Activated CD8-positive, alpha-beta memory T cell treated with anti-CD3 and anti-CD28 coated beads, Interleukin-2, amount 50 U/mL, for 1 hour (primary cell): ENCODE data around the gene NHLRC4.

Source experiments
- DNase-seq: peaks from one replicate; pipeline ENCODE4 v3.0.0-alpha.2; 2020; ENCODE audit errors: extremely low read depth

NHLRC4 gene

GRCh38 chr16:553601-554296 is 13.1 kb upstream of the NHLRC4 start:
- DNase-seq: no peak

- no peak for DNase-seq
Measured at GRCh38 chr16:554297-554621, 12.5 kb upstream of the NHLRC4 start.

- DNase-seq: no peak
Measured at GRCh38 chr16:554640-555365, 12.0 kb upstream of the NHLRC4 start.

- DNase-seq: no peak
Measured at GRCh38 chr16:555528-556473, 11.0 kb upstream of the NHLRC4 start.

- DNase-seq: no peak
Measured at GRCh38 chr16:556474-557173, 10.2 kb upstream of the NHLRC4 start.

DNA sequence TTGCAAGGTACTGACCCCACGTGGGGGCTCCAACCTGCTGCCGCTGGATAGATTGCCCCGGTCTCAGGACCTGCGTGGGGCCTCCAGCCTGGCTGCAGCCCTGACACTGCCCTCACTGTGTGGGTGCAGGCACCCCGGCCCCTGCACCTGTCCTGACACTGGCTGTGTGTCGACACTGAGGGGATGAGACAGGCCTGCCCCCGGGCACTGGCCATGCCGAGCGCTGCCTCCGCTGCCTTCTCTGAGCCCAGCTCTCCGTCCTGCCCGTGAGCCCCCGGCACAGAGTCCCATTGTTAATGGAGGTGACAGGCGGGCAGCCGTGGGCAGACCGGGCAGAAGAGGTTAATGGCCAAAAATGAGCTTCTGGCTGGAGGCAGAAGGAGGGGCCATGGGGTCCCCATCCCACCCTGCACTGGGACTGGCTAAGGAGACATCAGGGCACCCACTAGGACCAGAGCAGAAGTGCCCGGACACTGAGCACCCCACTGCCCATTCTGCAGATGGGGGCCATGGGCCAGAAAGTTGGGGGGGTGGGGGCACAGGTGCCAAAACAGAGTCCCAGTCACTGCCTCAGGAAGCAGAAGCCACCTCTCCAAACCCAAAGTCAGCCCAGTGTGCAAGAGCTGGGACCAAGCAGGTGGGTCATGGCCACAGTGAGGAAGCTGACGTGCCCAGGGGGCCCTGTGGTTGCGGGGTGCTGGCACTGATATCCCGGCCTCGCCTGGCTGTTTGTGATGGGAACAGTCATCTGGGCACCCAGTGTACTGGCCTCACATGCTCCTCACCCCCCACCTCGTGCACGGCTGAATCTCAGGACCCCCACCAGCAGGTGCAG is 9.1 kb upstream of the NHLRC4 start:
- DNase-seq: no peak

DNA sequence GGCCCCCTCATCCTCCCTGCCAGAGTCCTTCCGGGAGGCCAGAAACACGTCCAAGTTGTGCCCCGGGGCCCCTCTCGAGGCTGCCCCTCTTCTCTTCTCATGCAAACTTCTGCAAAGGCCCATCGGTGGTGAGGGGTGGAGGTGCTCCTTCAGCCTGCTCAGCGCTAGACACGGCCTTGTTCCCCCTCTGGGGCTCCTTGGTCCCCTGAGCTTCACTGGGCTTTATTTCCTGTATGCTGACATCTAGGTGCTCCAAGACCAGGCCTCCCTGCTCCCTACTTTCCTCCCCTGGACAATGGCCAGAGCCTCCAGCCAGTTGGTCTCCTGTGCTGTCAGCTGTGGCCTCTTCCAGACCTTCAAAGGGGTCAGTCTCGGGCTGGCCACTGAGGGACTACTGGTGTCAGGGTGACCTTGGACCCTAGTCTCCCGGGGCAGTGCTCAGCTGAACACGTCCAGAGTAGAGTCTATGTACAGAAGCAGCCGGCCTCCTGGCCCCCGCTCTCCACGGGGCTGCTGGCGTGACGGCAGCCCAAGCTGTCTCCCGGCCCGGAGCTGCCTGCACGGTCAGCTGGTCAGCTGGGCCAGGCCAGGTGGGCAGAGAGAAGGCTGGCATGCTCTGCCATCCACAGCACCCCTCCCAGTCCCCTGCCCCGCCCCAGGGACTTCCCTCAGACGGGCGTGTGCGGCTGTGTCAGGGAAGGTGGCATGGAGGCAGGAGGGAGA is 8.3 kb upstream of the NHLRC4 start:
- no peak for DNase-seq

GRCh38 chr16:559021-559380 is 7.8 kb upstream of the NHLRC4 start:
- DNase-seq: no peak

- no peak for DNase-seq
Measured at GRCh38 chr16:559411-560203, 7.2 kb upstream of the NHLRC4 start.

DNA sequence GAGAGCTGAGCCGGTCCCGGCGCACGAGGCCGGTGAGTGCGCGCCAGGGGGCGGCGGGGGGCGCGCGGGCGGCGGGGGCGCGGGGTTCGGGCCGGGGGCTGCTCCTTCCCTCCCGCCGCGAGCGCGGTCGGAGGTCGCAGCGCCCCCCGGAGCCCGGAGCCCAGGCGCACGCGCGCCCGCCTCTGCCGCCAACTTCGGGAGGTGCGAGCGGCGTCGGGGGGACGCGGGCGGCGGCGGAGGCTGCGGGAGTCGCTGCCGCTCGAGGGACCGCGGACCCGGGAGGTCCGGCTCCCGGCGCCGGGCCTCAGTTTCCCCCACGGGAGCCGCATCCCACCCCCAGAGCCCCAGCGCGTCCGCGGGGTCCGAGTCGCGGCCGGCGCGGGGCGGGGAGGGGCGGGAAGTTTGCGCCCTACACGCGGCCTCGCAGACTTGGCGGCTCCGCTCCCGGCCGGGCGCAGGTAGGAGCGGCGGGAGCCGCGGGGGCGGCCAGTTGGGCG is 6.6 kb upstream of the NHLRC4 start, which contains the start of gene PRR35:
TSS of gene PRR35 (plus strand) at position 191 of the 497 bp plus-strand sequence. CDS start 2,901 bp downstream, outside the sequence.
- no peak for DNase-seq

GRCh38 chr16:560701-561412 is 5.9 kb upstream of the NHLRC4 start:
- DNase-seq: no peak

DNA sequence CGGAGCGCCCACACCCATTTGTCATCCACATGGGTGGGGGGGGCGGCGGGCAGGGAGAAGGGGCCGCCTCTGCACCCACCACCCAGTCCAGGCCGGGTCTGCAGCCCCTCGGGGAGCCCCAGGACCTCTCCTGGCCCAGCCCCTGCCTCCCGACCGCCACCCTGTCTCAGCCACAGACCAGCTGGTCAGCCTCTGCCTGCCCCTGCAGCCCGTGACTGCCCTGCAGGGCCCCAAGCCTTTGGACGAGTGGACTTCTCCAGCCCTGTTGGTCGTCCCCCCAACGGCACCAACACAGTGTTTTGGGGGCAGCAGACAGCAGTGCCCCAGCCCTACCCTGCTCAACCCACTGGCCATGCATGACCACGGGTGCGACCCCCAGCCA is 5.4 kb upstream of the NHLRC4 start:
- DNase-seq: no peak

- DNase-seq: no peak
Measured at GRCh38 chr16:561957-562938, 4.6 kb upstream of the NHLRC4 start.

DNA sequence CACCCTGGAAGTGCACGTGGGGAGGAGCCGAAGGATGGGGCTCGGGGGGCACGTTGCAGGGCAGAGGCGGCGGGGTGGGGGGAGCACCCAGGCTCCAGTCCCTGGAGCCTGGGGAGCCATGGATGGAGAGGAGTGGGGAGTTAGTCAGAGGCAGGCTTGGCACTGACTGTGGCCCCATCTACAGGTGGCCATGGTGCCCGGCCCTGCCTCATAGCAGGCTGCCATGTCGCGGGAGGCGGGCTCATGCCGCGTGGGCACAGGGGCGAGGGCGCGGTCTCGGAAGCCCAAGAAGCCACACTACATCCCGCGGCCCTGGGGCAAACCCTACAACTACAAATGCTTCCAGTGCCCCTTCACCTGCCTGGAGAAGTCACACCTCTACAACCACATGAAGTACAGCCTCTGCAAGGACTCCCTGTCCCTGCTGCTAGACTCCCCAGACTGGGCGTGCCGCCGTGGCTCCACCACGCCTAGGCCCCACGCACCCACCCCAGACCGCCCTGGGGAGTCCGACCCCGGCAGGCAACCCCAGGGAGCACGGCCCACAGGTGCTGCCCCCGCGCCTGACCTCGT is 3.6 kb upstream of the NHLRC4 start:
- no peak for DNase-seq

- DNase-seq: no peak
Measured at GRCh38 chr16:564690-565418, 2.0 kb upstream of the NHLRC4 start.
